ENCODE data around the gene ATP13A1. TPM values are rescaled to one million over a fixed set of nuclear protein-coding genes. Genes with fewer than 3 reads are reported as not detected.

ATP13A1 gene
- total RNA-seq, 2 donors from 2014 or later, result 23.6 to 62.1 TPM

DNA sequence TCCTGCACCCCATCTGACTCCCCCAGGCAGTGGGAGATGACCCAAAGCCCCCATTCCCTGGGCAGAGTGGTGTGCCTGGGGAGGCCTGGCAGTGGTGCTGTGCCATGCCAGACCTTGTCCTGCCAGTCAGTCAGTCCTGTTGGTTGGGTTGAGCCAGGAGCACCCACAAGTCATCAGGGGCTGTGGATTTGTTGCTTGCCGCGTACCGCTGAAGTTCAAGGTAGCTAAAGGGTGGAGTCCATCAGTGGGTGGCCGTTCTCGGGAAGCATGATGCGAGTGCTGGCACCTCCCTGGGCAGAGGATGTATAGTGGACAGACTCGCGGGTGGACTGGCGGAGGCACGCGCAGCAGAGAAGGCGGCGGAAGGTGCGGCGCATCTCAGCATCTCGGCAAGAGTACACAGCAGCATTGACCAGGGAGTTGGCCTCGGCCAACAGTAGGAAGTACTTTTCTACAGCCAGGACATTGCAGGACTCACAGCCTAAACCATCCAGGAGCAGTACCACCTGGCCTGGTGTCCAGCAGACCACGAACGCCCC is 39.4 kb downstream of the ATP13A1 start:
- TF ChIP-seq, protein P1, sequence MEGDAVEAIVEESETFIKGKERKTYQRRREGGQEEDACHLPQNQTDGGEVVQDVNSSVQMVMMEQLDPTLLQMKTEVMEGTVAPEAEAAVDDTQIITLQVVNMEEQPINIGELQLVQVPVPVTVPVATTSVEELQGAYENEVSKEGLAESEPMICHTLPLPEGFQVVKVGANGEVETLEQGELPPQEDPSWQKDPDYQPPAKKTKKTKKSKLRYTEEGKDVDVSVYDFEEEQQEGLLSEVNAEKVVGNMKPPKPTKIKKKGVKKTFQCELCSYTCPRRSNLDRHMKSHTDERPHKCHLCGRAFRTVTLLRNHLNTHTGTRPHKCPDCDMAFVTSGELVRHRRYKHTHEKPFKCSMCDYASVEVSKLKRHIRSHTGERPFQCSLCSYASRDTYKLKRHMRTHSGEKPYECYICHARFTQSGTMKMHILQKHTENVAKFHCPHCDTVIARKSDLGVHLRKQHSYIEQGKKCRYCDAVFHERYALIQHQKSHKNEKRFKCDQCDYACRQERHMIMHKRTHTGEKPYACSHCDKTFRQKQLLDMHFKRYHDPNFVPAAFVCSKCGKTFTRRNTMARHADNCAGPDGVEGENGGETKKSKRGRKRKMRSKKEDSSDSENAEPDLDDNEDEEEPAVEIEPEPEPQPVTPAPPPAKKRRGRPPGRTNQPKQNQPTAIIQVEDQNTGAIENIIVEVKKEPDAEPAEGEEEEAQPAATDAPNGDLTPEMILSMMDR (IDR thresholded peaks at IDR 0.05), result no peak
- no peak for DNase-seq (ENCODE audit: low spot score)
- Histone ChIP-seq H3K9me3 (no peaks in the 10 kb centered on the region), H3K27me3 (no peaks in the 10 kb centered on the region), H3K4me1 (peaks cover 0 to 16% of the 10 kb centered on the region in 2 donors), H3K36me3 (no peaks in the 10 kb centered on the region), H3K27ac (no peak overlapping the region), H3K4me3 (no peak overlapping the region)

DNA sequence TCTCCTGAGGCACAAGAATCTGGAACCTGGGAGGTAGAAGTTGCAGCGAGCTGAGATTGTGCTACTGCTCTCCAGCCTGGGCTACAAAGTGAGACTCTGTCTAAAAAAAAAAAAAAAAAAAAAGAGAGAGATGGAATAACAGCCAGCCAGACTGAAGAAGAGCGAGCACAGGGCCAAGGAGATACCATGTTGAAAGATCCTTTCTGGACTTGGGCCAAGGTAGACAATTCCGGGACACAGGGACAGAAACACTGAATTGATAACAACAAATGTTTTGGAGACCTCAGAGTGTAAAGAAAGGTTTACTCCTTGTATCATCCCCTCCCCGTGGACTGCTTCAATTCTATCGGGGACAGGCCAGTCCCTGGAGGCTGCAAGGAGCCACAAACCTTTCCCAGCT is 40.1 kb downstream of the ATP13A1 start:
- Histone ChIP-seq H3K4me1 (peaks cover 0 to 16% of the 10 kb centered on the region in 2 donors), H3K27ac (no peak overlapping the region), H3K4me3 (no peak overlapping the region), H3K27me3 (no peaks in the 10 kb centered on the region), H3K9me3 (no peaks in the 10 kb centered on the region), H3K36me3 (no peaks in the 10 kb centered on the region)
- DNase-seq (ENCODE audit: low spot score), result no peak
- TF ChIP-seq, protein P1 (IDR thresholded peaks at IDR 0.05), result no peak

DNA sequence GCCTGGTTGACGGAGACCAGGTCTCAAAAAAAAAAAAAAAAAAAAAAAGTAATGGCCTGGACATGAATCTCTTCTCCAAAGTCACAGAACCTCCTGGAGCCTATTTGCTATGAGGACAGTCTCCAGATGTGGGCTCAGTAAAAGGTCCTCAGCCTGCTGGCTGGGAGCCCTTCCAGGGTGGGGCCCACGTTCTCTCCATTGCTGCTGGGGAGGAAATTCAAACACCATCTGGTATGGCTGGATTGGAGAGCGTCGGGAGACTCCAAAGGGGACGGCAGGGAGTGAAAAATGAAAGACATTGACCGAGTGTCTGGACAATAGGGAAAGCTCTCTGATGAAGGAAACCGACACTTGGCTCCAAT is 43.6 kb downstream of the ATP13A1 start:
- no peaks in the 10 kb centered on the region for H3K36me3 ChIP-seq
- no peak overlapping the region for H3K27ac ChIP-seq
- peaks cover 0 to 9% of the 10 kb centered on the region in 2 donors for H3K4me1 ChIP-seq
- no peak overlapping the region for H3K4me3 ChIP-seq
- H3K9me3 ChIP-seq, result no peaks in the 10 kb centered on the region
- no peak for DNase-seq (ENCODE audit: low spot score)
- TF ChIP-seq, protein P1 (IDR thresholded peaks at IDR 0.05), result no peak
- no peaks in the 10 kb centered on the region for H3K27me3 ChIP-seq

DNA sequence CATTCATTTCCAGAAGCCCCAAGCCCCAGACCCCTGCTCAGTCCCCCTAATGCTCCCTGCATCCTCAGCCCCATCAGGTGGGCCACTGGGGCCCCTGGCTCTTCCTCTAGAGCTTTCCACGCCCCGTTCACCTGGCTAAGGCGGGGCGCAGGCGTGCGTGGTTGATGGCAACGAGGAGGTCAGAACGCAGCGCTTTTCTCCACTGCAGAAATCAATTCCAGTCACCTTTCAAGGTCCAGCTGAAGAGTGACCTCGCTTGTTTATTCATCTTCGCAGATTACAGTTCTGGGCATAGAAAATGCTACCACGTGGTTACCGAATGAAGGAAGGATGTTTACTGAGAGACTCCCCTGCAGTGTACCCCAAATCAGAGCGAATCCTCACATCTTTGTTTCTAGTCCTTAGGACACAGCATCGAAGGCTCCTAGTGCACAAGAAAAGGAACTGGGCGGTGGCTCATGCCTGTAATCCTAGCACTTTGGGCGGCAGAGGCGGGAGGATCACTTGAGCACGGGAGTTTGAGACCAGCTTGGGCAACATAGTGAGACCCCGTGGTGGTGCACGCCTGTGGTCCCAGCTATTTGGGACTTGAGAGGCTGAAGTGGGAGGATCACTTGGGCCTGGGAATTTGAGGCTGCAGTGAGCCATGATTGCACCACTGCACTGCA is 44.2 kb downstream of the ATP13A1 start:
- Histone ChIP-seq H3K9me3 (no peaks in the 10 kb centered on the region), H3K27me3 (no peaks in the 10 kb centered on the region), H3K36me3 (no peaks in the 10 kb centered on the region), H3K4me3 (no peak overlapping the region), H3K4me1 (peaks cover 0 to 9% of the 10 kb centered on the region in 2 donors), H3K27ac (no peak overlapping the region)
- no peak for DNase-seq (ENCODE audit: low spot score)
- TF ChIP-seq, protein P1 (IDR thresholded peaks at IDR 0.05), result no peak

DNA sequence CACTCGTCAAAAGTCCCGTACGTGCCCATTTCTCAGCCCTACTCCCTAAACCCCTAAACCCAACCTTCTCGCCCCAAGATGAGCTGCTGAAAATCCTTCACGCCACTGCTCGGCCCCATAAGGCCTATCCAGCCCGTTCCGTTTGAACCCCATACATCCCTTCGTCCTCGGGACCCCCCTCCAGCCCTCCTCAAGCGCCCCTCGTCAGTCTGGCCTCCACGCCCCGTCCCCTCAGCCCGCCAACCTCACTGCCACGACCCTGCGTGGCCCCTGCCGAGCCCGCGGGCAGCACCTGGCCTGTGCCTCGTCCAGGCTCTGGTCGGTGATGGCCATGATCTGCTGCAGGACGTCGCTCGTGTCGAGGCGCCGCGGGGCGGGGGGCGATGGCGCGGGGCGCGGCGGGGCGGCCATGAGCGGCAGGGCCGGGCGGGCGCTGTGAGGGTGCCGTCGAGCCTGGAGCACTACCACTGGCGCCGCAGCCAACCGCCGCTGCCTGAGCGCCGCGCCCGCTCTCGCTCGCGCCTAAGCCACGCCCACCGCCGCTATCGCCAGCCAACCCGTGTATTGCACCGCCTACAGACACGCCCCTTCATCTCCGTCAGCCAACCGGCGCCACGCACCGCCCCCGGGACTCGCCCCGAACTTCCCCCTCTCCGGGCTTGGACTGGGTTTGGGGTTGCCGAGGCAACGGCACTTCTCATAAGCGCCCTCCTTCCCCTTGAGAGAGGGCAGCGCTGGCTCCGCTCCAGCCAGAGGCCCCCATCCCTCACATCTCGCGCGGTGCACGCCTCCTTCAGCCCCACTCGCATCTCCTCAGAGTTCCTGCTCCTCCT is 45.0 kb downstream of the ATP13A1 start, which contains the start of gene PBX4:
Gene PBX4, minus strand, starts transcription at position 469 of the 833 bp plus-strand sequence. Its CDS starts 58 bp downstream, at position 411.
- H3K27ac ChIP-seq, result no peak within 1 kb of the TSS
- peaks cover 0 to 9% of the 10 kb centered on the region in 2 donors for H3K4me1 ChIP-seq
- H3K36me3 ChIP-seq, result no peaks in the 10 kb centered on the region
- peak within 1 kb of the TSS in 1 of 2 donors; percentile 41 for H3K4me3 ChIP-seq
- TF ChIP-seq, protein P1 (IDR thresholded peaks at IDR 0.05), result no peak
- no peaks in the 10 kb centered on the region for H3K27me3 ChIP-seq
- DNase-seq (ENCODE audit: low spot score), result peak; percentile 86
- H3K9me3 ChIP-seq, result no peaks in the 10 kb centered on the region
